ENCODE data around the gene SMAD3.

DNA sequence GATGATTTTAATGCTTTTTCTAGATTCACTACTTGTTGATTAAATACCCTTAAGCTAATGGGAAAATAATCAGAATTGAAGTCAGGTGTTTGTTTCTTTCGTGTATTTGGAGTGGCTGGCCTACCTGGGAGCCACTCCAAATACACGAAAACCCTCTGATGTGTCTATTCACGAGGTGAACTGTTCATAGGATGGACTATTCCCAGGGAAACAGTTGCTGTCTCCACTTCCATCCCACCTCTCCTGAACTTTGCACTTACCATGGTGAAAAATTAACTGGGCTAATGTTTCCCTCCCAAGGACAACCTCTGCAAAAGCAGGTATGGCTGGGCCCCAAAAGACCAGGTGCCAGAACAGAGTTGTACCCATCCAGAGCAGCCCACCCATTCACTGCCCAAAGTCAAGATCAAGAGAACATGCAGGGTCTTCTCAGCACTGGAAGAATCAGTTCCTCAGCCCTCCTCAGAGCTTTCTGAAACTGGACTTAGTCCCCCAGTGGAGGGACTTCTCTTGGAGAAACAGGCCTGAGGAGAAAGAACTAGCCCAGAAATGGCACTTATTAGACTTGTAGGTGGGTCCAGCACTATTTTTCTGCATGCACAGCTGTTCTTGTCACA lies 2.9 kb upstream of the SMAD3 start:
- TF ChIP-seq CTCF (IDR thresholded peaks at IDR 0.05; ENCODE audit: insufficient read depth, low read length) (no peak), POLR2AphosphoS5 (IDR thresholded peaks at IDR 0.05; ENCODE audit: low read depth) (no peak)
